ENCODE results near the gene MAFB. TPM values are rescaled to one million over a fixed set of nuclear protein-coding genes. Genes with fewer than 3 reads are reported as not detected.

MAFB gene
- total RNA-seq, 1 experiment from 2014 or later: 0.22 TPM

DNA sequence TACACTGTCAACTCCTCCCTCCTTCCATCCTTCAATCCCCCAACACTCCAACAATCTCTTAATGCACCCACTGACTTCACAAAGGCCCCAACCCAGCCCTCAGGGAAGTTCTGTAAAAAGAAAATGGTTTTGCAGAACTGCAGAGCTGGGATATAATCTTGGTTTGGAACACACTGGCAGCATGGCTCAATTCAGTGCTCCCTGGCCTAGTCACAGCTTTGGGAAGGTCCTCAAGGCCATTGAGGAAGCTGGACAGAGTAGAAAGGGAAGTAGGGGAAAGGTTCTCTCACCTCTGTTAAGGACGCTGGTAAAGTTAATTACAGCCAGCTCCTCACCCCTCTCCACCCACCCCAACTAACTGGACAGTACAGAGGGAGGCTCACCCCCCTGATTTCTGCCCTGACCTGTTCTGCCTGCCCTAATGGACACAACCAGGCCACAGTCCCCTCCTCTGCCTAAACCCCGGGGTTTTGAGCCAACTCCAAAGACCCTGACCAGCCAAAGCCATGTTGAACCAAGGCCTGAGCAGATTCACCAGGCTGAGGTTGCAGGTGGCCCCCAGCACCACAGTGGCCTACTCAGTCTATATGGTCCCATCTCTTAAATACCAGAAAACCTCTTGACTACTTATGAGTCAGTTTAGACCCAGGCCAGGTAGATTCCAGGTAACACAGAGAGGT lies 49.2 kb downstream of the MAFB start:
- Histone ChIP-seq H4K20me1 (ENCODE audit: insufficient read depth) (no peaks in the 10 kb centered on the region), H3K9ac (ENCODE audit: low read length) (no peak overlapping the region), H3K9me2 (ENCODE audit: insufficient read depth) (no peaks in the 10 kb centered on the region), H3K79me2 (ENCODE audit: insufficient read depth, low read length) (no peaks in the 10 kb centered on the region), H3K27me3 (ENCODE audit: insufficient read depth, low read length) (peaks cover 4% of the 10 kb centered on the region), H3K36me3 (ENCODE audit: control insufficient read depth in 1 of 2, insufficient read depth in 2 of 2, low read length in 2 of 2) (no peaks in the 10 kb centered on the region), H2AFZ (ENCODE audit: low read depth, low read length, poor library complexity, severe bottlenecking) (no peak overlapping the region), H3K4me2 (ENCODE audit: low read length) (no peak overlapping the region), H3K27ac (ENCODE audit: low read depth, low read length) (no peak overlapping the region), H3K4me3 (replicated peaks in 1 of 2; ENCODE audit: low read depth in 1 of 2, low read length in 2 of 2) (no peak overlapping the region), H3K9me3 (ENCODE audit: control insufficient read depth in 1 of 2, insufficient read depth in 1 of 2, low read depth in 1 of 2, low read length in 2 of 2) (no peaks in the 10 kb centered on the region), H3K4me1 (ENCODE audit: control insufficient read depth in 1 of 2, insufficient read depth in 2 of 2, low read length in 2 of 2) (no peaks in the 10 kb centered on the region)
- no peak for TF ChIP-seq SIN3A (IDR thresholded peaks at IDR 0.05; ENCODE audit: low read depth)
- no peak for TF ChIP-seq FOSL1 (IDR thresholded peaks at IDR 0.05; ENCODE audit: low read depth)
- TF ChIP-seq RAD21 (IDR thresholded peaks at IDR 0.05; ENCODE audit: low read depth): no peak
- TF ChIP-seq, protein P1, sequence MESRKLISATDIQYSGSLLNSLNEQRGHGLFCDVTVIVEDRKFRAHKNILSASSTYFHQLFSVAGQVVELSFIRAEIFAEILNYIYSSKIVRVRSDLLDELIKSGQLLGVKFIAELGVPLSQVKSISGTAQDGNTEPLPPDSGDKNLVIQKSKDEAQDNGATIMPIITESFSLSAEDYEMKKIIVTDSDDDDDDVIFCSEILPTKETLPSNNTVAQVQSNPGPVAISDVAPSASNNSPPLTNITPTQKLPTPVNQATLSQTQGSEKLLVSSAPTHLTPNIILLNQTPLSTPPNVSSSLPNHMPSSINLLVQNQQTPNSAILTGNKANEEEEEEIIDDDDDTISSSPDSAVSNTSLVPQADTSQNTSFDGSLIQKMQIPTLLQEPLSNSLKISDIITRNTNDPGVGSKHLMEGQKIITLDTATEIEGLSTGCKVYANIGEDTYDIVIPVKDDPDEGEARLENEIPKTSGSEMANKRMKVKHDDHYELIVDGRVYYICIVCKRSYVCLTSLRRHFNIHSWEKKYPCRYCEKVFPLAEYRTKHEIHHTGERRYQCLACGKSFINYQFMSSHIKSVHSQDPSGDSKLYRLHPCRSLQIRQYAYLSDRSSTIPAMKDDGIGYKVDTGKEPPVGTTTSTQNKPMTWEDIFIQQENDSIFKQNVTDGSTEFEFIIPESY (IDR thresholded peaks at IDR 0.05; ENCODE audit: extremely low read depth, insufficient replicate concordance, low read length): no peak
- TF ChIP-seq EZH2phosphoT487 (IDR thresholded peaks at IDR 0.05; ENCODE audit: borderline replicate concordance): no peak
- TF ChIP-seq EZH2 (IDR thresholded peaks at IDR 0.05): no peak
- TF ChIP-seq, protein P2, sequence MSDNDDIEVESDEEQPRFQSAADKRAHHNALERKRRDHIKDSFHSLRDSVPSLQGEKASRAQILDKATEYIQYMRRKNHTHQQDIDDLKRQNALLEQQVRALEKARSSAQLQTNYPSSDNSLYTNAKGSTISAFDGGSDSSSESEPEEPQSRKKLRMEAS (IDR thresholded peaks at IDR 0.05): no peak
- TF ChIP-seq POLR2A (IDR thresholded peaks at IDR 0.05; ENCODE audit: borderline replicate concordance, extremely low read depth, insufficient read depth, insufficient read length): no peak
- TF ChIP-seq, protein P3, sequence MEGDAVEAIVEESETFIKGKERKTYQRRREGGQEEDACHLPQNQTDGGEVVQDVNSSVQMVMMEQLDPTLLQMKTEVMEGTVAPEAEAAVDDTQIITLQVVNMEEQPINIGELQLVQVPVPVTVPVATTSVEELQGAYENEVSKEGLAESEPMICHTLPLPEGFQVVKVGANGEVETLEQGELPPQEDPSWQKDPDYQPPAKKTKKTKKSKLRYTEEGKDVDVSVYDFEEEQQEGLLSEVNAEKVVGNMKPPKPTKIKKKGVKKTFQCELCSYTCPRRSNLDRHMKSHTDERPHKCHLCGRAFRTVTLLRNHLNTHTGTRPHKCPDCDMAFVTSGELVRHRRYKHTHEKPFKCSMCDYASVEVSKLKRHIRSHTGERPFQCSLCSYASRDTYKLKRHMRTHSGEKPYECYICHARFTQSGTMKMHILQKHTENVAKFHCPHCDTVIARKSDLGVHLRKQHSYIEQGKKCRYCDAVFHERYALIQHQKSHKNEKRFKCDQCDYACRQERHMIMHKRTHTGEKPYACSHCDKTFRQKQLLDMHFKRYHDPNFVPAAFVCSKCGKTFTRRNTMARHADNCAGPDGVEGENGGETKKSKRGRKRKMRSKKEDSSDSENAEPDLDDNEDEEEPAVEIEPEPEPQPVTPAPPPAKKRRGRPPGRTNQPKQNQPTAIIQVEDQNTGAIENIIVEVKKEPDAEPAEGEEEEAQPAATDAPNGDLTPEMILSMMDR (IDR thresholded peaks at IDR 0.05 in 2 of 3, conservative IDR thresholded peaks at IDR 0.05 in 1 of 3; ENCODE audit: borderline replicate concordance in 1 of 3, insufficient read depth in 1 of 3, low read depth in 2 of 3, low read length in 2 of 3): no peak
- no peak for TF ChIP-seq POLR2AphosphoS5 (IDR thresholded peaks at IDR 0.05; ENCODE audit: low read depth, low read length)
- TF ChIP-seq ELF1 (IDR thresholded peaks at IDR 0.05; ENCODE audit: borderline replicate concordance, low read depth): no peak
- no peak for TF ChIP-seq CBX3 (IDR thresholded peaks at IDR 0.05; ENCODE audit: low read depth)
- TF ChIP-seq, protein P4, sequence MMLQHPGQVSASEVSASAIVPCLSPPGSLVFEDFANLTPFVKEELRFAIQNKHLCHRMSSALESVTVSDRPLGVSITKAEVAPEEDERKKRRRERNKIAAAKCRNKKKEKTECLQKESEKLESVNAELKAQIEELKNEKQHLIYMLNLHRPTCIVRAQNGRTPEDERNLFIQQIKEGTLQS (IDR thresholded peaks at IDR 0.05): no peak
- TF ChIP-seq, protein P5, sequence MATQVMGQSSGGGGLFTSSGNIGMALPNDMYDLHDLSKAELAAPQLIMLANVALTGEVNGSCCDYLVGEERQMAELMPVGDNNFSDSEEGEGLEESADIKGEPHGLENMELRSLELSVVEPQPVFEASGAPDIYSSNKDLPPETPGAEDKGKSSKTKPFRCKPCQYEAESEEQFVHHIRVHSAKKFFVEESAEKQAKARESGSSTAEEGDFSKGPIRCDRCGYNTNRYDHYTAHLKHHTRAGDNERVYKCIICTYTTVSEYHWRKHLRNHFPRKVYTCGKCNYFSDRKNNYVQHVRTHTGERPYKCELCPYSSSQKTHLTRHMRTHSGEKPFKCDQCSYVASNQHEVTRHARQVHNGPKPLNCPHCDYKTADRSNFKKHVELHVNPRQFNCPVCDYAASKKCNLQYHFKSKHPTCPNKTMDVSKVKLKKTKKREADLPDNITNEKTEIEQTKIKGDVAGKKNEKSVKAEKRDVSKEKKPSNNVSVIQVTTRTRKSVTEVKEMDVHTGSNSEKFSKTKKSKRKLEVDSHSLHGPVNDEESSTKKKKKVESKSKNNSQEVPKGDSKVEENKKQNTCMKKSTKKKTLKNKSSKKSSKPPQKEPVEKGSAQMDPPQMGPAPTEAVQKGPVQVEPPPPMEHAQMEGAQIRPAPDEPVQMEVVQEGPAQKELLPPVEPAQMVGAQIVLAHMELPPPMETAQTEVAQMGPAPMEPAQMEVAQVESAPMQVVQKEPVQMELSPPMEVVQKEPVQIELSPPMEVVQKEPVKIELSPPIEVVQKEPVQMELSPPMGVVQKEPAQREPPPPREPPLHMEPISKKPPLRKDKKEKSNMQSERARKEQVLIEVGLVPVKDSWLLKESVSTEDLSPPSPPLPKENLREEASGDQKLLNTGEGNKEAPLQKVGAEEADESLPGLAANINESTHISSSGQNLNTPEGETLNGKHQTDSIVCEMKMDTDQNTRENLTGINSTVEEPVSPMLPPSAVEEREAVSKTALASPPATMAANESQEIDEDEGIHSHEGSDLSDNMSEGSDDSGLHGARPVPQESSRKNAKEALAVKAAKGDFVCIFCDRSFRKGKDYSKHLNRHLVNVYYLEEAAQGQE (IDR thresholded peaks at IDR 0.05; ENCODE audit: low read depth): no peak
- TF ChIP-seq CEBPB (IDR thresholded peaks at IDR 0.05; ENCODE audit: low read depth): no peak
- no peak for TF ChIP-seq EGR1 (IDR thresholded peaks at IDR 0.05; ENCODE audit: low read depth)
- TF ChIP-seq YY1 (IDR thresholded peaks at IDR 0.05; ENCODE audit: extremely low read depth, insufficient replicate concordance, low read depth, low read length): no peak
- no peak for TF ChIP-seq SP1 (IDR thresholded peaks at IDR 0.05; ENCODE audit: low read depth)
- POLR2A ChIA-PET: no interaction called here
- BruUV-seq (replicated peaks): no TSS peak
- intact Hi-C loops (cut with micrococcal nuclease): no loop called here
- CTCF ChIA-PET: no interaction called here
- RAD21 ChIA-PET (ENCODE audit: low non-redundant PET in 1 of 2, low total read pairs in 2 of 2, uncharacterized antibody in 2 of 2, unreplicated experiment in 2 of 2): no interaction called here
- ATAC-seq (no peak), DNase-seq (ENCODE audit: low read depth, low spot score) (no peak)
